Endothelial cell (in vitro differentiated cells): ENCODE results near the gene SBF2. TPM values are rescaled to one million over a fixed set of nuclear protein-coding genes. Genes with fewer than 3 reads are reported as not detected.
"Not testable (repeated sequence)": the region's sequence is repeated elsewhere in the genome, so short reads cannot be mapped to it uniquely, and the experiment has no call there.

Experiments used
- DNase-seq: peaks from one replicate; pipeline ENCODE4 v3.0.0; 2021; ENCODE audit warnings: low spot score
- H3K27ac Mint-ChIP-seq: one replicate; pipeline ENCODE4 v1.8.0; 2021; ENCODE audit warnings: mixed read lengths, inconsistent platforms; ENCODE audit not compliant: unreplicated experiment
- H3K27me3 Mint-ChIP-seq: one replicate; pipeline ENCODE4 v1.8.0; 2021; ENCODE audit warnings: mild to moderate bottlenecking, moderate library complexity, mixed read lengths, inconsistent platforms; ENCODE audit not compliant: unreplicated experiment
- H3K36me3 Mint-ChIP-seq: one replicate; pipeline ENCODE4 v1.8.0; 2021; ENCODE audit warnings: mild to moderate bottlenecking, low read depth, mixed read lengths, inconsistent platforms; ENCODE audit not compliant: unreplicated experiment
- H3K4me1 Mint-ChIP-seq: one replicate; pipeline ENCODE4 v1.8.0; 2021; ENCODE audit warnings: mild to moderate bottlenecking, mixed read lengths, inconsistent platforms; ENCODE audit not compliant: unreplicated experiment
- H3K4me3 Mint-ChIP-seq: one replicate; pipeline ENCODE4 v1.8.0; 2021; ENCODE audit warnings: mild to moderate bottlenecking, mixed read lengths, inconsistent platforms; ENCODE audit not compliant: unreplicated experiment
- H3K9me3 Mint-ChIP-seq: one replicate; pipeline ENCODE4 v1.8.0; 2021; ENCODE audit warnings: mixed read lengths, inconsistent platforms; ENCODE audit not compliant: unreplicated experiment
- total RNA-seq: library from RNA; stranded (reverse); fragmentation: NEBNext Ultra II Directional; extraction: Animal tissue kit (Norgen Biotek cat#: 25700); gene quantifications from one replicate; pipeline ENCODE4 v1.2.1, GENCODE V29; 2021; ENCODE audit not compliant: unreplicated experiment
- TF ChIP-seq, protein P1 (sequence below): fragments of 200-600 bp; sonication (generic); IDR thresholded peaks from one replicate; pipeline ENCODE4 v1.5.0; 2021; ENCODE audit warnings: antibody characterized with exemption; ENCODE audit not compliant: unreplicated experiment

The SBF2 gene
- total RNA-seq, 1 donor from 2014 or later, result 40.8 TPM

DNA sequence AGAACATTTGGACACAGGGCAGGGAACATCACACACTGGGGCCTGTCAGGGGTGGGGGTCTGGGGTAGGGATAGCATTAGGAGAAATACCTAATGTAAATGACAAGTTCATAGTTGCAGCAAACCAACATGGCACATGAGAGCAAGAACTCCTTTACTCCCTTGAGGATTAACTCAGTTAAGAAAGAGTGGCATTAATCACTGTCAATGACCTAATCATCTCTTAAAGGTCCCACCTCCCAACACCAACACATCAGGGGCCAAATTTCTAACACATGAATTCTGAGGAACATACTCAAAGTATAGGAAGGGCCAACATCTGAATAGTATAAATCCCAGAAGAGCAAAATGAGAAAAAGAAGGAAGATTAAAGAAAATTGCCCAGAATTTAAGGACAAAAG is 357.3 kb downstream of the SBF2 start:
- Mint-ChIP-seq H3K27me3 (no peaks in the 10 kb centered on the region), H3K36me3 (peaks cover 13% of the 10 kb centered on the region), H3K9me3 (no peaks in the 10 kb centered on the region), H3K4me3 (no peak overlapping the region), H3K27ac (no peak overlapping the region), H3K4me1 (no peaks in the 10 kb centered on the region)
- DNase-seq, result no peak
- TF ChIP-seq, protein P1, sequence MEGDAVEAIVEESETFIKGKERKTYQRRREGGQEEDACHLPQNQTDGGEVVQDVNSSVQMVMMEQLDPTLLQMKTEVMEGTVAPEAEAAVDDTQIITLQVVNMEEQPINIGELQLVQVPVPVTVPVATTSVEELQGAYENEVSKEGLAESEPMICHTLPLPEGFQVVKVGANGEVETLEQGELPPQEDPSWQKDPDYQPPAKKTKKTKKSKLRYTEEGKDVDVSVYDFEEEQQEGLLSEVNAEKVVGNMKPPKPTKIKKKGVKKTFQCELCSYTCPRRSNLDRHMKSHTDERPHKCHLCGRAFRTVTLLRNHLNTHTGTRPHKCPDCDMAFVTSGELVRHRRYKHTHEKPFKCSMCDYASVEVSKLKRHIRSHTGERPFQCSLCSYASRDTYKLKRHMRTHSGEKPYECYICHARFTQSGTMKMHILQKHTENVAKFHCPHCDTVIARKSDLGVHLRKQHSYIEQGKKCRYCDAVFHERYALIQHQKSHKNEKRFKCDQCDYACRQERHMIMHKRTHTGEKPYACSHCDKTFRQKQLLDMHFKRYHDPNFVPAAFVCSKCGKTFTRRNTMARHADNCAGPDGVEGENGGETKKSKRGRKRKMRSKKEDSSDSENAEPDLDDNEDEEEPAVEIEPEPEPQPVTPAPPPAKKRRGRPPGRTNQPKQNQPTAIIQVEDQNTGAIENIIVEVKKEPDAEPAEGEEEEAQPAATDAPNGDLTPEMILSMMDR, result no peak

DNA sequence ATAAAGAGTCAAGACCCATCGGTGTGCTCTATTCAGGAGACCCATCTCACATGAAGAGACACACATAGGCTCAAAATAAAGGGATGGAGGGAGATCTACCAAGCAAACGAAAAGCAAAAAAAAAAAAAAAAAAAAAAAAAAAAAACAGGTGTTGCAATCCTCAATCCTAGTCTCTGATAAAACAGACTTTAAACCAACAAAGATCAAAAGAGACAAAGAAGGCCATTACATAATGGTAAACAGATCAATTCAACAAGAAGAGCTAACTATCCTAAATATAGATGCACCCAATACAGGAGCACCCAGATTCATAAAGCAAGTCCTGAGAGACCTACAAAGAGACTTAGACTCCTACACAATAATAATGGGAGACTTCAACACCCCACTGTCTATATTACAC is 361.2 kb downstream of the SBF2 start:
- not testable (repeated sequence) for H3K4me1 Mint-ChIP-seq, H3K4me3 Mint-ChIP-seq, H3K9me3 Mint-ChIP-seq, H3K27ac Mint-ChIP-seq, DNase-seq, H3K27me3 Mint-ChIP-seq
- peaks cover 24% of the 10 kb centered on the region for H3K36me3 Mint-ChIP-seq

- not testable (repeated sequence) for H3K27ac Mint-ChIP-seq, H3K9me3 Mint-ChIP-seq, DNase-seq, H3K27me3 Mint-ChIP-seq, H3K4me1 Mint-ChIP-seq
- peaks cover 21% of the 10 kb centered on the region for H3K36me3 Mint-ChIP-seq
- H3K4me3 Mint-ChIP-seq, result peak overlapping the region; percentile 72
Measured at GRCh38 chr11:9930562-9931331, 363.3 kb downstream of the SBF2 start.

- Mint-ChIP-seq H3K27me3 (no peaks in the 10 kb centered on the region), H3K4me1 (peaks cover 6% of the 10 kb centered on the region), H3K4me3 (no peak overlapping the region), H3K27ac (no peak overlapping the region), H3K36me3 (peaks cover 15% of the 10 kb centered on the region), H3K9me3 (no peaks in the 10 kb centered on the region)
- no peak for DNase-seq
- TF ChIP-seq, protein P1, result no peak
Measured at GRCh38 chr11:9927670-9928069, 366.3 kb downstream of the SBF2 start.

DNA sequence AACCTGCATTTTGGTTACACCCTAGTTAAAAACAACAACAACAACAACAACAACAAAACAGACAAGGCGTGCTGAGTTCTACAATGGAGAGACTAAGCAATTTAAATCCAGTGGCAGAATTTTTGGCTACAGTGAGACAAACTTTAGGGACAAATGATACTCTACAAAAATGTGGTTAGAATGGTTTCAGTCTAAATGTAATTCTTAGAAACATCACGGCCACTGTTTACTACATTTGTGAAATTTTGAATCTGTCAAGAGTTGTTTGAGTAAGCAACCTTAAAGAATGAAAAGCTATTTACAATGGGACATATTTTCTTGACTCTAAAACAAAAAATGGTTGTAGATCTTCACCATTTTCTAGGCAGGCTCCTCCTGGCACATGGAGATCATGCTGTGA is 370.7 kb downstream of the SBF2 start:
- H3K4me1 Mint-ChIP-seq, result peaks cover 12% of the 10 kb centered on the region
- TF ChIP-seq, protein P1, result no peak

DNA sequence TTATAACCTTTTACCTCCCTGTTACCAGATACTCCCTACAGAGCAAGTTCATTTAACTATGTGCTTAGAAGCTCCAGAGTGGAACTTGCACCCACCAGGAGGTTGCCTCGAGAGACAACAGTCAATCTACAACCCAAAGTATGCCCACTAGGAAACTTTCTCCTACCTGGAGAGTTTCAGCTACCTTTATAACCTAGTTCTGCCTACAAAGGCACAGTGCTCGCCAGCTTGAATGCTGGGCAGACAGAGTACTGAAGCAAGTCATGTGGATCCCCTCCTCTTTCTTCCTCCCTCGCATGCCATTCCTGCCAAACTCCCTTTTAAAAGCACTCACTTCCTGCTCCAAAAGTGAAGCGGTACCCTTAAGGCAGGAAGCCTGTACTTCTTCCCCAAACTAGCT is 371.2 kb downstream of the SBF2 start:
- peak overlapping the region; percentile 49 for H3K27ac Mint-ChIP-seq
- no peak overlapping the region for H3K4me3 Mint-ChIP-seq
- DNase-seq, result peak; percentile 5

More for the DNA sequence above, 370.7 kb downstream of the SBF2 start:
- no peaks in the 10 kb centered on the region for H3K9me3 Mint-ChIP-seq
- DNase-seq, result no peak
- peak overlapping the region; percentile 49 for H3K27ac Mint-ChIP-seq
- no peaks in the 10 kb centered on the region for H3K27me3 Mint-ChIP-seq
- H3K4me3 Mint-ChIP-seq, result no peak overlapping the region
- H3K36me3 Mint-ChIP-seq, result peaks cover 3% of the 10 kb centered on the region

More for the DNA sequence above, 371.2 kb downstream of the SBF2 start:
- Mint-ChIP-seq H3K36me3 (peaks cover 3% of the 10 kb centered on the region), H3K9me3 (no peaks in the 10 kb centered on the region), H3K27me3 (no peaks in the 10 kb centered on the region), H3K4me1 (peaks cover 12% of the 10 kb centered on the region)
- TF ChIP-seq, protein P1, result no peak
